ENCODE data around the gene NR2F6.

DNA sequence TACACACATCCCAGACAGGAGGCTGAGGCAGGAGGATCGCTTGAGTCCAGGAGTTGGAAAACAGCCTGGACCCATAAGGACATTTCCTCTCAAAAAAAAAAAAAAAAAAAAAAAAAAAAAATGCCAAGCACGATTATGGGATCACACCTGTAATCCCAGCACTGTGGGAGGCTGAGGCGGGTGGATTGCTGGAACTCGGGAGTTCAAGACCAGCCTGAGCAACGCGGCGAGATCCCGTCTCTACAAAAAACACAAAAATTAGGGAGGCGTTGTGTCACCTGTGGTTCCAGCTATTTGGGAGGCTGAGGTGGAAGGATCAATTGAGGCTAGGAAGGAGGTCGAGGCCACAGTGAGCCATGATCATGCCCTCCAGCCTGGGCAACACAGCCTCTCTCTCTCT, 20.7 kb downstream of the NR2F6 start:
- TF ChIP-seq, protein P1, sequence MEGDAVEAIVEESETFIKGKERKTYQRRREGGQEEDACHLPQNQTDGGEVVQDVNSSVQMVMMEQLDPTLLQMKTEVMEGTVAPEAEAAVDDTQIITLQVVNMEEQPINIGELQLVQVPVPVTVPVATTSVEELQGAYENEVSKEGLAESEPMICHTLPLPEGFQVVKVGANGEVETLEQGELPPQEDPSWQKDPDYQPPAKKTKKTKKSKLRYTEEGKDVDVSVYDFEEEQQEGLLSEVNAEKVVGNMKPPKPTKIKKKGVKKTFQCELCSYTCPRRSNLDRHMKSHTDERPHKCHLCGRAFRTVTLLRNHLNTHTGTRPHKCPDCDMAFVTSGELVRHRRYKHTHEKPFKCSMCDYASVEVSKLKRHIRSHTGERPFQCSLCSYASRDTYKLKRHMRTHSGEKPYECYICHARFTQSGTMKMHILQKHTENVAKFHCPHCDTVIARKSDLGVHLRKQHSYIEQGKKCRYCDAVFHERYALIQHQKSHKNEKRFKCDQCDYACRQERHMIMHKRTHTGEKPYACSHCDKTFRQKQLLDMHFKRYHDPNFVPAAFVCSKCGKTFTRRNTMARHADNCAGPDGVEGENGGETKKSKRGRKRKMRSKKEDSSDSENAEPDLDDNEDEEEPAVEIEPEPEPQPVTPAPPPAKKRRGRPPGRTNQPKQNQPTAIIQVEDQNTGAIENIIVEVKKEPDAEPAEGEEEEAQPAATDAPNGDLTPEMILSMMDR (IDR thresholded peaks at IDR 0.05): no peak
- no peak for TF ChIP-seq POLR2A (IDR thresholded peaks at IDR 0.05)

Data from lower leg skin (tissue), 3 donors.